Retinal pigment epithelial cell (primary cell): Measurements from ENCODE around the gene CENPF.

Experiments used
- DNase-seq: peaks from one replicate; pipeline ENCODE4 v3.0.0-alpha.2; 2010; ENCODE audit warnings: low read depth
- H3K4me3 ChIP-seq: 2 replicates; pipeline ENCODE4 v1.5.1; 2011; ENCODE audit warnings: mild to moderate bottlenecking, low read length, control low read depth, moderate library complexity
- TF ChIP-seq, protein P1 (sequence below): conservative IDR thresholded peaks from 2 replicates; pipeline ENCODE4 v1.5.1; 2011; ENCODE audit warnings: low read depth, low read length, control low read depth, inconsistent platforms

CENPF gene

DNA sequence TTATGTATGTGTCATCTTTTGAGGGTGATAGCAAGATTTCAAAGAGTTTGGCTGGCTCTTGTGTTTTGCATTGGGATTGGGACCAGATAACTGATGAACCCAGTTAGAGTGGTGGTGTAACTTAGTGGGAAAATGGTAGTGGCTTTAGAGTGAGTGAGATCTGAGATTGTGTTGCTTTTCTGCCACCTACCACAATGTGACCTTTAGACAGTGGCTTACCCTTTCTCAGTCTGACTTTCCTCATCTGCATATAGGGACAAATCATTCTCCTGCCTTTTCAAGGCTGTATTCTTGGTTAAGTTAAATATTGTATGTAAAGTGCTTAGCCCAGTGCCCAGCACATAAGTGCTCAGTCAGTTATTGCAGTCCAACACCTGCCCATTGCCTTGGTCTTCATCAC lies 31.3 kb downstream of the CENPF start:
- no peak overlapping the region for H3K4me3 ChIP-seq
- TF ChIP-seq, protein P1, sequence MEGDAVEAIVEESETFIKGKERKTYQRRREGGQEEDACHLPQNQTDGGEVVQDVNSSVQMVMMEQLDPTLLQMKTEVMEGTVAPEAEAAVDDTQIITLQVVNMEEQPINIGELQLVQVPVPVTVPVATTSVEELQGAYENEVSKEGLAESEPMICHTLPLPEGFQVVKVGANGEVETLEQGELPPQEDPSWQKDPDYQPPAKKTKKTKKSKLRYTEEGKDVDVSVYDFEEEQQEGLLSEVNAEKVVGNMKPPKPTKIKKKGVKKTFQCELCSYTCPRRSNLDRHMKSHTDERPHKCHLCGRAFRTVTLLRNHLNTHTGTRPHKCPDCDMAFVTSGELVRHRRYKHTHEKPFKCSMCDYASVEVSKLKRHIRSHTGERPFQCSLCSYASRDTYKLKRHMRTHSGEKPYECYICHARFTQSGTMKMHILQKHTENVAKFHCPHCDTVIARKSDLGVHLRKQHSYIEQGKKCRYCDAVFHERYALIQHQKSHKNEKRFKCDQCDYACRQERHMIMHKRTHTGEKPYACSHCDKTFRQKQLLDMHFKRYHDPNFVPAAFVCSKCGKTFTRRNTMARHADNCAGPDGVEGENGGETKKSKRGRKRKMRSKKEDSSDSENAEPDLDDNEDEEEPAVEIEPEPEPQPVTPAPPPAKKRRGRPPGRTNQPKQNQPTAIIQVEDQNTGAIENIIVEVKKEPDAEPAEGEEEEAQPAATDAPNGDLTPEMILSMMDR, result no peak
- DNase-seq, result no peak

DNA sequence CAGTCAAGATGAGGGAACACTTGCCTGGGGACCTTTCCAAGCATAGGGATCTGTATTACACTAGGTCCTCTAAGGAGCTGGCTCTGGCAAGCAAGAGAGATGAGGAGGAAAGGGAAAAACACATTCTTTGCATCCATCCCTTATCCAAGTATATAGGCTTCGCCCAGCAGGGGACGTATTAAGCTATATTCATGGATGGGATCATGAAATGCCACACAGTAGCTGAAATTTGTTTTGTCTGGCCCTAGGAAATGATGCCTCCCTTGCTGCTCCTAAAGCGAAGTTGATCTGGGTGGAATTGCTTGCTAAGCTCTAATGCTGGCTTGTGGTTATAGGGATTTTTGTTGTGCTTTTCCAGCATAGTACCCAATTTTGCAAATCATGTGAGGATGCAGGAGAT lies 32.1 kb downstream of the CENPF start:
- DNase-seq, result no peak
- TF ChIP-seq, protein P1, result no peak
- H3K4me3 ChIP-seq, result no peak overlapping the region

DNA sequence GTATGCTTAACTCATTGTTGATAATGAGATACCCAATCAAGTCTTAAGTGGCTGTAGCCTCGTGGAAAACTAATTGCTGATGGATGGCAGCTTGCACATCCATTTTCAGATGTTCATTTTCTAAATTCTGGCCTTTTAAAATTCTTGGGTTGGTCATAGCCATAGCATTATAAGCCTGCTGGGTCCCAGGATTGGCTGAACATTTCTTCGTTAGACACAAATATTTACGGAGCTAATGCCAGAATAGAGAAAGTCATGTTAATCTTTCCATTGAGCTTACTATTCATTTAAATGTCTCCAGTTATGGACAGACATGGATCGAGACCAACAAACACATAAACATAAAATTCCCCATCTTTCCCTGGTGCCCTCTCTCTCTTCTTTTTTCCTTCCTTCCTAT lies 32.5 kb downstream of the CENPF start:
- no peak for DNase-seq
- no peak overlapping the region for H3K4me3 ChIP-seq
- TF ChIP-seq, protein P1, result no peak

DNA sequence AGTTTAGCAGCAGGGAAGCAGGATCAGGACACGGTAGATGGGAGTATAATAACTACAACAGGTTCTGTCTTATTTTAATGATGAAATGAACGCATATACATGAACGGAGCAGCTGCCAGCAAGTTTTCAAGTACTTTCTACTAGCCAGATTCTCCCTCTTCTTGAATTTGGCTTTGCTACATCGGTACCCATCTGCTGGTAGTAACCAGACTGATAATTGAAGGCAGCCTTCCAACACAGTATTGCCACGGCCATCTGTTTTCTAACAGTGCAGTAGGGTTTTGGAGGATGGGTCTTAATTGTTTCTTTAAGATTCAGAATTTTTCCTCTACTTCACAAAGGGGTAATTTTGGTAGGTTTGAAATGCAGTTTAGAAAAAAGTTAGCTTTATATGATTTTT lies 33.4 kb downstream of the CENPF start:
- no peak for DNase-seq
- TF ChIP-seq, protein P1, result no peak
- no peak overlapping the region for H3K4me3 ChIP-seq

DNA sequence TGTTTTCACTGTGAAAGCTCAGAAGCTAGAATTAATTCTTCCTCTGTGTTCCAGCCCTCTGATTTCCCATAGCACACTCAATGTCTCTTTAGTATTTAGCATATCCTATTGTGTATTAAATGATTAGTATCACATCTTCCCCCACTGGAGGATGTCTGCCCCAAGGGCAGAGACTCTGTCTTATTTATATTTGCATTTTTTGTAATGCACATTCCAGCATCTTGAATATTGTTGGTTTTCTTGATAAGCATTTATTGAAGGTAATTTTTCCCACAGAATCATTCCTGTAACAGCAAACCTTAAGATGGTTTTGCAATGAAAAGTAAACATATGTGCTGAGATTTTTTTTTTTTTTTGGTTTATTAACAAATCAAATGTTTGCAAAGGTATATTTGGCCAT lies 34.1 kb downstream of the CENPF start:
- no peak for DNase-seq
- no peak overlapping the region for H3K4me3 ChIP-seq
- TF ChIP-seq, protein P1, result no peak

DNA sequence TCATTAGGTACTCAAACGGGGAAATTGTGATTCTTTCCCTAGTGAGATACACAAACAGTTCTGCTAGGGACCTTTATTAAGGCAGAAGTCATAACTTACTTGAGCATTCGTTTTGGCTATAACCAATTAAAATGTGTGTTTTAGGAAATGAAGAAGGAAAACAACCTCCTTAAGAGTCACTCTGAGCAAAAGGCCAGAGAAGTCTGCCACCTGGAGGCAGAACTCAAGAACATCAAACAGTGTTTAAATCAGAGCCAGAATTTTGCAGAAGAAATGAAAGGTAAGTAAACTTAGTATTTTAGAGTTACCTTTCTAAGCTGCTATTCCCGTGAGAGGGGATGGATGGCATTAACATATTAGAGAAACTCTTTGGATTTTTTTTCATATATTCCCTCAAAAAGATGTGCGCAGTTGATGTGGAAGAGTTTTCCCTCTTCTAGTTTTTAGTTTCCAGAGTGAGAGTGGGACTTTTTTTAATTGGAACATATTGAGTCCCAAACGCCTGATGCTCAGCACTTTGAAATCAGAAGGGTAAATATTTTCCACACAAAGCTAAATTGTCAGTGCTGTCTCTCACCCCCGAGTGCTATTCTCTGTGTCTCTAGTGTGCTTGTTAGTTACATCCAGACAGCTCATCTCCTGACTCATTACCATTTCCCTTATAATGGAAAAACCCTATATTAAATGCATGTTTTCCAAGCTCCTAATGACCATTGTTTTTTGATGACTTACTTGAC lies 34.9 kb downstream of the CENPF start:
- TF ChIP-seq, protein P1, result peak; percentile 88
- DNase-seq, result no peak
- H3K4me3 ChIP-seq, result no peak overlapping the region

DNA sequence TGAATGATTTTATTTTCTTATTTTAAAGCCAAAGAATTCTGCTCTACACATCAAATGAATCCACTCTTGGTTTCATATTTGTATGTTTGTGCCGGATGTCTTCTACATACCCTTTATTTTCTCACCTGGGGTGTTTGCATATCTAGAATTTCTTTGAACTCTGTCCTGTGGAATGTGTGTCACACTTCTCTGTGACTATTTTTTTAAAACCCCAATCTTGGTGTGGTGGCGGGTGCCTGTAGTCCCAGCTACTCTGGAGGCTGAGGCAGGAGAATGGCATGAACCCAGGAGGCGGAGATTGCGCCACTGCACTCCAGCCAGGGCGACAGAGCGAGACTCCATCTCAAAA lies 35.4 kb downstream of the CENPF start:
- no peak for DNase-seq
- TF ChIP-seq, protein P1, result no peak
- no peak overlapping the region for H3K4me3 ChIP-seq
